ENCODE data around the gene LSM10.

GRCh38 chr1:36419140-36419539 is 21.4 kb upstream of the LSM10 start:
- no peak for TF ChIP-seq ELF1 (tag; IDR thresholded peaks at IDR 0.05)
- no peak for TF ChIP-seq PRMT5 (CRISPR knock-in tag; IDR thresholded peaks at IDR 0.05)
- no peak for TF ChIP-seq CTCF (IDR thresholded peaks at IDR 0.05 in 2 of 3, conservative IDR thresholded peaks at IDR 0.05 in 1 of 3; ENCODE audit: insufficient read depth in 2 of 3, low read depth in 1 of 3, low read length in 3 of 3)
- TF ChIP-seq ZNF318 (IDR thresholded peaks at IDR 0.05; ENCODE audit: borderline replicate concordance in 1 of 2, low read depth in 1 of 2), result no peak
- no peak for TF ChIP-seq MAFK (IDR thresholded peaks at IDR 0.05; ENCODE audit: low read length)
- TF ChIP-seq TCF7L2 (IDR thresholded peaks at IDR 0.05; ENCODE audit: low read depth, low read length), result no peak
- no peak for TF ChIP-seq EZH2 (IDR thresholded peaks at IDR 0.05; ENCODE audit: borderline replicate concordance, low read depth, low read length)
- no peak for TF ChIP-seq MXI1 (IDR thresholded peaks at IDR 0.05; ENCODE audit: low read depth, low read length)
- TF ChIP-seq NR1H2 (CRISPR knock-in tag; IDR thresholded peaks at IDR 0.05), result no peak
- TF ChIP-seq ATF6 (CRISPR knock-in tag; IDR thresholded peaks at IDR 0.05), result no peak
- TF ChIP-seq SAFB2 (IDR thresholded peaks at IDR 0.05; ENCODE audit: borderline replicate concordance, low read depth, low read length, severe bottlenecking), result no peak

All from K562 (cell line).